ENCODE data around the gene CFAP92. TPM values are rescaled to one million over a fixed set of nuclear protein-coding genes. Genes with fewer than 3 reads are reported as not detected.

The CFAP92 gene
- total RNA-seq, 1 donor from 2014 or later: not detected

DNA sequence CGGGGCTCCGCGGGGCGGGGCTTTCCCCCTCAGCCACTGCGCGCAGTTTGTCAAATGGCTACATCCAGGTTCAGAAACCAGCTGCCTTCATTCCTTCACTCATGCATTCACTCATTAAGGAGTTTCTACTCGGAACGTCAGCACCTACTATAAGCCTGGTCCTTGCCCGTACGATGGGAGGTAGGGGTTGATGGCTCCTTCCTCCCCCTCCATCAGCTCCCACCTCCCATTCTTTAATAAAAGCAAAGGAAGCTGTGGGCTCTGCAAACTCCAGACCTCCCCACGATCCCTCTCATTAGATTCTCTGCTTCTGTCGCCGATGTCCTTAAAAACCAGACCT is 267 bp upstream of the CFAP92 start:
- no peaks in the 10 kb centered on the region for H3K36me3 Mint-ChIP-seq (ENCODE audit: unreplicated experiment)
- peak overlapping the region; percentile 66 for H3K4me3 Mint-ChIP-seq (ENCODE audit: unreplicated experiment)
- H3K27ac Mint-ChIP-seq (ENCODE audit: unreplicated experiment): no peak overlapping the region
- no peaks in the 10 kb centered on the region for H3K9me3 Mint-ChIP-seq (ENCODE audit: unreplicated experiment)
- TF ChIP-seq, protein P1, sequence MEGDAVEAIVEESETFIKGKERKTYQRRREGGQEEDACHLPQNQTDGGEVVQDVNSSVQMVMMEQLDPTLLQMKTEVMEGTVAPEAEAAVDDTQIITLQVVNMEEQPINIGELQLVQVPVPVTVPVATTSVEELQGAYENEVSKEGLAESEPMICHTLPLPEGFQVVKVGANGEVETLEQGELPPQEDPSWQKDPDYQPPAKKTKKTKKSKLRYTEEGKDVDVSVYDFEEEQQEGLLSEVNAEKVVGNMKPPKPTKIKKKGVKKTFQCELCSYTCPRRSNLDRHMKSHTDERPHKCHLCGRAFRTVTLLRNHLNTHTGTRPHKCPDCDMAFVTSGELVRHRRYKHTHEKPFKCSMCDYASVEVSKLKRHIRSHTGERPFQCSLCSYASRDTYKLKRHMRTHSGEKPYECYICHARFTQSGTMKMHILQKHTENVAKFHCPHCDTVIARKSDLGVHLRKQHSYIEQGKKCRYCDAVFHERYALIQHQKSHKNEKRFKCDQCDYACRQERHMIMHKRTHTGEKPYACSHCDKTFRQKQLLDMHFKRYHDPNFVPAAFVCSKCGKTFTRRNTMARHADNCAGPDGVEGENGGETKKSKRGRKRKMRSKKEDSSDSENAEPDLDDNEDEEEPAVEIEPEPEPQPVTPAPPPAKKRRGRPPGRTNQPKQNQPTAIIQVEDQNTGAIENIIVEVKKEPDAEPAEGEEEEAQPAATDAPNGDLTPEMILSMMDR (IDR thresholded peaks at IDR 0.05): no peak
- H3K27me3 Mint-ChIP-seq (ENCODE audit: unreplicated experiment): peaks cover 44% of the 10 kb centered on the region
- no peak for DNase-seq (ENCODE audit: extremely low spot score, unreplicated experiment)
- peaks cover 10% of the 10 kb centered on the region for H3K4me1 Mint-ChIP-seq (ENCODE audit: unreplicated experiment)

DNA sequence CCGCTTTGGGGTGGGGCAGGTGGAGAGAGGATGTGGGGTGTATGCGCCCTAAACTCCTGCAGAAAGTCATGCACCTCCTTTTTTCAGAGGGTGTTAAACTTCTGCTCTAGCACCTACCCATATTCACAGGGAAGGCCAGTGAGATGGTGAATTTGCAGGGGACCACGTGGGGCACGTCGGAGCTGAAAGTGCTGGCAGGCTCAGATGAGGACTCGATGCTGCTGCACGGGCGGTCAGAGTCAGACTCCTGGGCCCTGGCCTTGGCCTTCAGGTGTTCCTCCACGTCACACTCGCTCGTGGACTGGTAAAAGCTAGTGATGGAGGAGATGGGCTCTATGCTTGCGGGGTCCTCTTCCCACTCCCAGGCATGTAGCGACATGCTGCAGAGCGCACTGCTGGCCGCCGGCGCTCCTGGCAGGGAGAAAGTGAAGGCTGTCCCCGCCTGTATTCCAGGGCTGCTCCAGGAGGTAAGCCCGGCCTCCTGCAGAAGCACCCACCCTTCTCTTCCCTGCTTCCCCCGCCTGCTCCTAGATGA is 883 bp downstream of the CFAP92 start:
- Mint-ChIP-seq H3K4me1 (ENCODE audit: unreplicated experiment) (peaks cover 10% of the 10 kb centered on the region), H3K36me3 (ENCODE audit: unreplicated experiment) (no peaks in the 10 kb centered on the region), H3K27ac (ENCODE audit: unreplicated experiment) (no peak overlapping the region), H3K9me3 (ENCODE audit: unreplicated experiment) (no peaks in the 10 kb centered on the region), H3K27me3 (ENCODE audit: unreplicated experiment) (peaks cover 33% of the 10 kb centered on the region), H3K4me3 (ENCODE audit: unreplicated experiment) (peak overlapping the region; percentile 66)
- no peak for DNase-seq (ENCODE audit: extremely low spot score, unreplicated experiment)
- TF ChIP-seq, protein P1 (IDR thresholded peaks at IDR 0.05): no peak

DNA sequence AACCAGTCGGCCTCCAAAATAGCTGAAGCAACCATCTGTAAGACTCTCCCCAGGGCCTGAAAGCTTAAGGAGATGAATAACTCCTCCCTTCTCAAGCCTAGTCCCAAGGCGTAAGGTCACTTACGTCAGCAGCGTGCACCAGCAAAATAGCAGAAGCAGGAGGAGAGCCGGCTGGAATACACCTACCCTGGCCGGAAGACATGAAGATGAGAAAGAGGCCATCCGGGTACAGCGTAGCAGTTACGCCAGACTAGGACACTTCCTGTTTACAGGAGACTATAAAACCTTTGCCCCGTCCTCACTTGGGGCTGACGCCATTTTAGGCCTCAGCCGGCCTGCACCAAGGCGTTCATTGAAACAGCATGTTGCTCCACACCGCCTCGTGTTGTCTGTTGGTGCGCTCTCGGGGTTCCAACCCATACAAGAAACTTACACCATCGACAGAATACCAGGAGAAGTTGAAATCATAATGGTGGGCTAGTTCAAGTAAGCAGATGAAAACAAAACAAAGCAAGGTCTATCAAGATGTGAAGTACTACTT is 2.5 kb downstream of the CFAP92 start:
- H3K27me3 Mint-ChIP-seq (ENCODE audit: unreplicated experiment): peaks cover 28% of the 10 kb centered on the region
- H3K4me1 Mint-ChIP-seq (ENCODE audit: unreplicated experiment): peaks cover 10% of the 10 kb centered on the region
- no peak overlapping the region for H3K4me3 Mint-ChIP-seq (ENCODE audit: unreplicated experiment)
- H3K27ac Mint-ChIP-seq (ENCODE audit: unreplicated experiment): no peak overlapping the region
- TF ChIP-seq, protein P1 (IDR thresholded peaks at IDR 0.05): no peak
- no peaks in the 10 kb centered on the region for H3K9me3 Mint-ChIP-seq (ENCODE audit: unreplicated experiment)
- no peak for DNase-seq (ENCODE audit: extremely low spot score, unreplicated experiment)
- no peaks in the 10 kb centered on the region for H3K36me3 Mint-ChIP-seq (ENCODE audit: unreplicated experiment)

DNA sequence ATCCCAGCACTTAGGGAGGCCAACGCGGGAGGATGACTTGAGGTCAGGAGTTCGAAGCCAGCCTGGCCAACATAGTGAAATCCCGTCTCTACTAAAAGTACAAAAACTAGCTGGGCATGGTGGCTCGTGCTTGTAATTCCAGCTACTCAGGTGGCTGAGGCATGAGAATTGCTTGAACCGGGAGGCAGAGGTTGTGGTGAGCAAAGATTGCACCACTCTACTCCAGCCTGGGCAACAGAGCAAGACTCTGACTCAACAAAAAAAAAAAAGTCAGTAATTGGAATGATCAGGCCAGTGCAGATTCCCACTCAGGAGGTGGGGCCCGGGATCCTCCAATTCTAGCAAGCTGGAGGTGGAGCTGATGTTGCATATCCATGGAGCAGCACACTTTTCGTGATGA is 5.6 kb downstream of the CFAP92 start:
- TF ChIP-seq, protein P1 (IDR thresholded peaks at IDR 0.05): no peak
- DNase-seq (ENCODE audit: extremely low spot score, unreplicated experiment): no peak
- Mint-ChIP-seq H3K9me3 (ENCODE audit: unreplicated experiment) (no peaks in the 10 kb centered on the region), H3K4me3 (ENCODE audit: unreplicated experiment) (no peak overlapping the region), H3K27ac (ENCODE audit: unreplicated experiment) (no peak overlapping the region), H3K4me1 (ENCODE audit: unreplicated experiment) (peaks cover under 1% of the 10 kb centered on the region), H3K36me3 (ENCODE audit: unreplicated experiment) (no peaks in the 10 kb centered on the region), H3K27me3 (ENCODE audit: unreplicated experiment) (peaks cover 40% of the 10 kb centered on the region)

DNA sequence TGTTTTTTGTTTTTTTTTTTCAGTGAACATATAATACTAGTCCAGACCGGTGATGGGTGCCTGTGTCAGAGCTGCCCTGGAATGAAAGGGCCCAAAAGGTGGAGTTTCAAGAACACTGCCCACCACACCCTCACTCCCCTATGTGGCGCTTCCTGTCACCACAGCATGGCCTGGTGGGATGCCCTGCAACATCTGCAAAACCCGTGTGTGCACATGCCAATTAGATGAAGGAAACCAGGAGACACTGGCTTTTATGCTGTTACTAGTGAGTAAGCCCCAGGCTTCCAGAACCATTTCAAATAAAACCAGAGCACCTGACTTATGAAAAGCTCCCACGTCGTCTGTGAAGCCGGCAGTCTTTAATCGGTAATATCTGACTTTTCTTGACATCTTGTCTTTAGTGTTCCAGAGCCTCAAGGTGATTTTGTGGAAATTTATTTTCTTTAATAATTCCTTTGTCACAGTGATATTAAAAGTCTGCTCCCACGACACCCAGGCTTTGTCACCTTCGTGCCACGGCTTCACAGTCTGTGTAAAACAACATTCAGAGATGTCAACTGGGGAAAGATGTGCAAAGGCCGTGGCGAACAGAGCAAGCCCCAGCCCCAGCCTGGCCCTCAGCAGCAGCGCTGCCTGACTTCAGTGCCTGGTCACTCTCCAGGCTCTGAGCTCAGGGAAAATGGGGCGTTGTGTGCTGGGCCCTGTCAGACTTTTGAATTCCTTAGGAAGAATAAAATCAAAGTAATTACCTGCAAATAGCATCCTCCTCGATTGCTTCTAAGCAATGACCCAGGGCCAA is 6.4 kb downstream of the CFAP92 start:
- Mint-ChIP-seq H3K36me3 (ENCODE audit: unreplicated experiment) (no peaks in the 10 kb centered on the region), H3K4me3 (ENCODE audit: unreplicated experiment) (no peak overlapping the region), H3K27me3 (ENCODE audit: unreplicated experiment) (peaks cover 38% of the 10 kb centered on the region), H3K27ac (ENCODE audit: unreplicated experiment) (no peak overlapping the region), H3K4me1 (ENCODE audit: unreplicated experiment) (no peaks in the 10 kb centered on the region), H3K9me3 (ENCODE audit: unreplicated experiment) (no peaks in the 10 kb centered on the region)
- TF ChIP-seq, protein P1 (IDR thresholded peaks at IDR 0.05): no peak
- no peak for DNase-seq (ENCODE audit: extremely low spot score, unreplicated experiment)
